Dermis microvascular lymphatic vessel endothelial cell (primary cell): ENCODE results near the gene ELOVL4. TPM values are rescaled to one million over a fixed set of nuclear protein-coding genes. Genes with fewer than 3 reads are reported as not detected.

ENCODE experiments used
- DNase-seq, 2 donors: peaks; one replicate each; pipeline versions ENCODE4 v3.0.0 to v3.0.0-alpha.2; 2010; ENCODE audit warnings: low read depth in 2 of 2
- total RNA-seq: library from RNA; depleted of rRNA; stranded (reverse); fragments of >200 nt; gene quantifications from 2 replicates; pipeline ENCODE4 v1.2.1, GENCODE V29; 2014

Gene ELOVL4
- total RNA-seq, 1 donor from 2014 or later: 0.13 TPM

GRCh38 chr6:79913369-79913768, 34.0 kb downstream of the ELOVL4 start:
- DNase-seq: peak in 1 of 2 donors; percentile 0

GRCh38 chr6:79911992-79912391, 35.4 kb downstream of the ELOVL4 start:
- DNase-seq: no peak

- DNase-seq: no peak
Observed at GRCh38 chr6:79909517-79909916, 37.8 kb downstream of the ELOVL4 start.

- no peak for DNase-seq
Observed at GRCh38 chr6:79902046-79902445, 45.3 kb downstream of the ELOVL4 start.

GRCh38 chr6:79898076-79898475, 49.3 kb downstream of the ELOVL4 start:
- no peak for DNase-seq

DNA sequence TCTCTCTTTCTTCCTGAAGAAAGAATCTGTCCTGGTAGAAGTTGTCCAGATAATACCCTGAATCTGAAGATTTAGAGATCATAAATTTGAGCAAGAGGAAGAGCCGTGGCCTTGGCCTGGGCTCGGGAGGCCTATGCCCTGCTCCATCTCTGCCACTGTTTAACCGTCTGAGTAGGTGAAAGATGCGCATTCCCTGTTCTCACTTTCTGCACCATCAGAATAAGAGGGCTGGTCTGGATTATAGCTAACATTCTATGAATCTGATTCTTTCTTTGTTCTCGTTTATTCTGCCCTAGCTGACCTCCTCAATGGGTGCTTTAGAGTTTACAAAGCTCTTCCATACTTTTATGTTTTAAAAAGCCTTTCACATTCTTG, 51.3 kb downstream of the ELOVL4 start:
- no peak for DNase-seq

- no peak for DNase-seq
Observed at GRCh38 chr6:79895382-79896074, 51.8 kb downstream of the ELOVL4 start.

DNA sequence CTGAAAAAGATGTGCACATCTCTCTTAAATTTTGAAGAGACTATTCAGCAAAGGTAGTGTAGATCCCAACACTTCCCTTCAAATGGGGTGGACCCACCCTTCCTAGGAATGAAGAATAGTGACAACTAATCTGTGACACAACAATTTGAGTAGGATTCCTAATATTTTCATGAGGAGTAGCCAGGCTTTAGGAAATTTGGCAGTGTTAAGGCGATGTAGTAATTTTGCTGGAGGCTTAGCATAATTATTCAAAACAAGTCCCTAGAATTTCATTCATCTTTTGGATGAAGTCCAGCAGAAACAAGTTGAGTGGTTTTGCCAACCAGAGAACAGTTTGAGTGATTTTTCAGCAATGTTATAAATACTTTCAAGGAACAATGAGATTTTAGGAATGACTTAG, 52.4 kb downstream of the ELOVL4 start:
- DNase-seq: no peak

DNA sequence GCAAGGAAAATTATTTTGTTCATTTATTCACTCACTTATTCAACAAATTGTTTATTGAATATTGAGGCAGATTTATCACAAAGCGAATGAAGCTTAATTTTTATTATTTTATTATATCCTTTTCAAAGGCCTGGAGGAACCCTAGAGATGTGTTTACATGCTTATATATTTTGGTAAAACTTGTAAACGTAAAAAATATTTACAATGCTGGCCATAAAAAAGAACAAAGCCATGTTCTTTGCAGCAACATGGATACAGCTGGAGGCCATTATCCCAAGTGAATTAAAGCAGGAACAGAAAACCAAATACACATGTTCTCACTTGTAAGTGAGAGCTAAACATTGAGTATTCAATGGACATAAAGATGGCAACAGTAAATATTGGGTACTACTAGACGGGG, 58.8 kb downstream of the ELOVL4 start:
- no peak for DNase-seq

- DNase-seq: no peak
Observed at GRCh38 chr6:79878142-79878748, 69.1 kb downstream of the ELOVL4 start.

GRCh38 chr6:79874531-79875134, 72.7 kb downstream of the ELOVL4 start:
- DNase-seq: no peak

DNA sequence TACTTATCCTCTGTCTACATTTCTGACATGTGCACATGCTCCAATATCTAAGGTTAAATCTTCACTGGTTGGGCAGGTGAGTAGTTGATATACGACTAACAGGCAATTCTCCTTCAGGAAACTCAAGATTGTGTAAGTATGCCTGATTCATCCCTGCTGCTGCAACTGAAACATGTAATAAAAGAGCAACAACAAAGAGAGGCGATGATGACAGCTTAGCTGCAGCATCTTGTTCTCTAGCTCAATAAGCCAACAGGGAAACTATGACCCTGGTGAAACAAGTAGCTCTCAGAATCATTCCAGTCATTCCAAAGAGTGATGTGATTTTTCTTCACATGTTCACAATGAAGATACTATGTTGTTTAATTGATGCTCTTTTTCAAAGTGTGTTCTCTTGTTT, 74.4 kb downstream of the ELOVL4 start:
- DNase-seq: no peak

DNA sequence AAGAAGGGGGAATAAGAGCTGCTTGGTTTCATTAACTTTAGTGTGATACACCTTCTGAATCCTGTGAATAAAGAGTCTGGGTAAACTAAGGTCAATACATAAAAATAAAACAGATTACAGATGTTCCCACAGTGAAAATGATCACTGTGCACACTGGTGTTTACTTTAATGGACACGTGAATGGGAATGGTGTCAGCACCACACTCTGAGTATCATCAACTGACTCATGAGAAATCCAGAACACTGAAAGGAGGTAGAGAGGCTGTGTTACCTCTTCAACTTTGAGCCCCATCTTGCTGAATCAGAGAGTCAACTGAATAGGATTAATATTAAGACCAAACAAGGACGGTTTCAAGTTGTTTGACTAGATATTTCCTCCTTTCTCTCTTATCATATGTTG, 75.0 kb downstream of the ELOVL4 start:
- no peak for DNase-seq

DNA sequence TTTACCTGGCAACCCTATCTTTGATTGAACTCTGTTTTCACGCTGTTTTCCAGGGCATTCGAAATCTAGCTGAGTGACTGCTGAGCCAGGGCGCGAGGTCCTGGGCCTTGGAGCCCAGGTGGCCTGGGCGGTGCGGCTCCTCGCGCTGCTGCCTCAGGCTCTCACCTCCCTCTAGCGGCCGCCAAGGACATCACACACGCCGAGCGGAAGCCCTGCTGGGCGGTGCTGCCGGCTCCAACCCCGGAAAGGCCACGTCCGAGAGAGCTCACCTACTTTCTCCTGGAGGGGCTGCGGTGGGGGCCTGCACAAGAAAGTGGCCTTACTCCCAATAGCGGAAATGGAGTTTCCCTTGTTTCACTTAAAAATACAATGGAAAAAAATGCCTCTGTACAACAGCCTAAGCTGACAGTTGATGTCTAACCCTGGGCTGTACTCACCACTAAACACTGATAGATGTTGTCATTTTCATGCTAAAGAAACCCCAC, 77.7 kb downstream of the ELOVL4 start:
- peak; percentile 15 to 72 for DNase-seq

DNA sequence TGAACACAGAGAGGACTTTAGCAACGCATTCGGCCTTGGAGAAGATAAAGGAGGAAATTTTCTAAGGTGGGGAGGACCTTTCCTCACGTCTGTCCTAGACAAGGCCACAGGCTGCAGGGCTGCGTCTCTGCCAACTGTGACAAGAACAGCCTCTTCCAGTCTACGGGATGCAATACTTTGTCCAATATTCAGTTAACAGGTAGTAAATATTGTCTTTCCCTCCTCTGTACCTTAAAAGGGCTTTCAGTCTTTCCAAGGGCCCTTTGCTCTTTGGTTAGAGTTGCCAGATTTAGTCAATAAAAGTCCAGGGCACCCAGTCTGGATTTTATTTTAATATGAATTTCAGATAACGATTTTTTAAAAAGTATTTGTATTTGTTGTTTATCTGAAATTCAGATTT, 78.2 kb downstream of the ELOVL4 start:
- DNase-seq: no peak

- peak; percentile 47 to 74 for DNase-seq
Observed at GRCh38 chr6:79868098-79868722, 79.1 kb downstream of the ELOVL4 start.

Other genes starting within 250 kb of the ELOVL4 start
- 4.8 and 15.5 TPM in 2 replicates for gene TTK, start 57.1 kb upstream of the ELOVL4 start, total RNA-seq
- 7.7 and 8.6 TPM in 2 replicates for gene BCKDHB, start 159.1 kb upstream of the ELOVL4 start, total RNA-seq